Measurements from ENCODE around the gene ACSF3. TPM values are rescaled to one million over a fixed set of nuclear protein-coding genes. Genes with fewer than 3 reads are reported as not detected.

ACSF3 gene
- total RNA-seq, 6 donors from 2014 or later = 30.2 to 97.4 (median 35.3) TPM

GRCh38 chr16:89133457-89134127, 39.9 kb downstream of the ACSF3 start:
- peaks cover 0 to 52% (median 44%) of the 10 kb centered on the region in 4 donors for H3K36me3 ChIP-seq
- no peaks in the 10 kb centered on the region for H3K9me3 ChIP-seq
- WGBS, 2 donors = 96 to 98% methylated on average over 21 to 25 of the region's 25 CpGs
- ATAC-seq (ENCODE audit: low FRiP score in 2 of 2) = peak in 1 of 2 donors; percentile 56
- DNase-seq = peak in 1 of 2 donors; percentile 69
- no peak overlapping the region for H3K4me3 ChIP-seq
- H3K27ac ChIP-seq = no peak overlapping the region
- no peaks in the 10 kb centered on the region for H3K27me3 ChIP-seq
- no peaks in the 10 kb centered on the region for H3K4me1 ChIP-seq
- TF ChIP-seq CTCF (IDR thresholded peaks at IDR 0.05) (no peak), POLR2AphosphoS5 (IDR thresholded peaks at IDR 0.05) (no peak)

- no peak overlapping the region for H3K27ac ChIP-seq
- H3K4me3 ChIP-seq = no peak overlapping the region
- no peaks in the 10 kb centered on the region for H3K27me3 ChIP-seq
- H3K36me3 ChIP-seq = peaks cover 0 to 56% (median 47%) of the 10 kb centered on the region in 4 donors
- DNase-seq (no peak), ATAC-seq (ENCODE audit: low FRiP score in 2 of 2) (no peak)
- TF ChIP-seq POLR2AphosphoS5 (IDR thresholded peaks at IDR 0.05) (no peak), POLR2A (IDR thresholded peaks at IDR 0.05) (no peak), EP300 (IDR thresholded peaks at IDR 0.05) (no peak), CTCF (IDR thresholded peaks at IDR 0.05) (no peak)
- 95 to 97% methylated on average over 20 of the region's 20 CpGs for WGBS, 2 donors
- H3K9me3 ChIP-seq = no peaks in the 10 kb centered on the region
- no peaks in the 10 kb centered on the region for H3K4me1 ChIP-seq
Observed at GRCh38 chr16:89134269-89134668, 40.6 kb downstream of the ACSF3 start.

- DNase-seq (no peak), ATAC-seq (ENCODE audit: low FRiP score in 2 of 2) (no peak)
- 94% methylated on average over 10 of the region's 11 CpGs for WGBS, 2 donors
- no peak for TF ChIP-seq EP300 (IDR thresholded peaks at IDR 0.05)
- no peak for TF ChIP-seq POLR2A (IDR thresholded peaks at IDR 0.05)
- TF ChIP-seq CTCF (IDR thresholded peaks at IDR 0.05) = no peak
- TF ChIP-seq POLR2AphosphoS5 (IDR thresholded peaks at IDR 0.05) = no peak
- H3K36me3 ChIP-seq = peaks cover 5 to 61% (median 50%) of the 10 kb centered on the region in 4 donors
- H3K4me3 ChIP-seq = no peak overlapping the region
- no peaks in the 10 kb centered on the region for H3K9me3 ChIP-seq
- H3K27me3 ChIP-seq = no peaks in the 10 kb centered on the region
- H3K27ac ChIP-seq = no peak overlapping the region
- no peaks in the 10 kb centered on the region for H3K4me1 ChIP-seq
Observed at GRCh38 chr16:89135166-89135565, 41.5 kb downstream of the ACSF3 start.

- TF ChIP-seq POLR2AphosphoS5 (IDR thresholded peaks at IDR 0.05) = no peak
- TF ChIP-seq POLR2A (IDR thresholded peaks at IDR 0.05) = no peak
- no peak for TF ChIP-seq EP300 (IDR thresholded peaks at IDR 0.05)
- DNase-seq = peak in 1 of 2 donors; percentile 66
- H3K4me1 ChIP-seq = no peaks in the 10 kb centered on the region
- no peak overlapping the region for H3K4me3 ChIP-seq
- no peak for ATAC-seq (ENCODE audit: low FRiP score in 2 of 2)
- H3K9me3 ChIP-seq = no peaks in the 10 kb centered on the region
- no peak overlapping the region for H3K27ac ChIP-seq
- WGBS, 2 donors = 91 to 93% methylated on average over 32 to 35 of the region's 35 CpGs
- no peaks in the 10 kb centered on the region for H3K27me3 ChIP-seq
- H3K36me3 ChIP-seq = peaks cover 6 to 71% (median 54%) of the 10 kb centered on the region in 4 donors
Observed at GRCh38 chr16:89135971-89136765, 42.5 kb downstream of the ACSF3 start.

GRCh38 chr16:89136931-89137330, 43.3 kb downstream of the ACSF3 start:
- 94 to 95% methylated on average over 17 of the region's 17 CpGs for WGBS, 2 donors
- DNase-seq = peak in 1 of 2 donors; percentile 38
- H3K27ac ChIP-seq = no peak overlapping the region
- no peaks in the 10 kb centered on the region for H3K9me3 ChIP-seq
- TF ChIP-seq POLR2AphosphoS5 (IDR thresholded peaks at IDR 0.05) = no peak
- no peak for TF ChIP-seq EP300 (IDR thresholded peaks at IDR 0.05)
- H3K4me3 ChIP-seq = no peak overlapping the region
- H3K36me3 ChIP-seq = peaks cover 6 to 75% (median 57%) of the 10 kb centered on the region in 4 donors
- no peak for ATAC-seq (ENCODE audit: low FRiP score in 2 of 2)
- no peaks in the 10 kb centered on the region for H3K27me3 ChIP-seq
- no peaks in the 10 kb centered on the region for H3K4me1 ChIP-seq

Measured in upper lobe of left lung (tissue), 6 donors.